GM19025 (cell line): ENCODE results near the gene CCDC175.

Experiments used
- ATAC-seq: cut with Tn5 transposase; IDR thresholded peaks from one replicate; pipeline ENCODE4 v1.9.1; 2021; ENCODE audit warnings: mild to moderate bottlenecking, low read depth, moderate library complexity; ENCODE audit not compliant: unreplicated experiment

CCDC175 gene

GRCh38 chr14:59541731-59542130 is 34.9 kb downstream of the CCDC175 start:
- no peak for ATAC-seq

DNA sequence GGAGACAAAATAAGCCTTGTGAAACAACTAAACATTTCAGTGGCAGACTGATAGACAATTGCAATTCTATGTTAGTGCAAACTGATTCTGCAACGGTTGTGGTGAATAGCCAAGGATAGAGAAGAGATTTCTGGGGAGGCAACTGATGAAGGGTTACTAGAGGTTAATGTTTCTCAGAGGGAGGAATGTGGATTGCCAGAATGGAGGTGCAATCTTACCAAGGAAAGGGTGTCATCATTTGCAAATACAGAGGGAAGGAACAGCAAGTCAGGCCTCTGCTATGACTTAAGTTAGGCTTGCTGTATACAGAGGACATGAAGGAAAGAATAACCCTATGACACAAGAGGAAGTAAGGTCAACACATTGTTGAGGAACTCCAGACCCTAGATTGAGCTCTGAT is 35.8 kb downstream of the CCDC175 start:
- no peak for ATAC-seq

DNA sequence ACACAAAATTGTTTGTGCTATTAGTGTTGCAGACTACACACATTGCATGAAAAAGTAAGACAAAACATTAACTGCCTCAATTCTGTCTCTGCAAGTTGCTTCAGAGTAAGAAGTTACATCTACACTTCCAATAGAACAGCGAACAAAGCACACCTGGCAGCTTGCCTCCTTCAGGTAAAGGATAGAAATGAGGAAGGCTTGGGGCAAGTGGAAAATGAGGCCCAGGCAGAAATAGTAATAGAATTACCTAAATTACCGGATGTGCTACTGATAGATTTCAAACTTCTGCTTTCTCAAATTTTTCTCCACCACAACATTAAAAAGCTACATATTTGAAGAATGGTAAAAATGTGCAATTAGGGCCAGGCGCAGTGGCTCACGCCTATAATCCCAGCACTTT is 37.7 kb downstream of the CCDC175 start:
- no peak for ATAC-seq

DNA sequence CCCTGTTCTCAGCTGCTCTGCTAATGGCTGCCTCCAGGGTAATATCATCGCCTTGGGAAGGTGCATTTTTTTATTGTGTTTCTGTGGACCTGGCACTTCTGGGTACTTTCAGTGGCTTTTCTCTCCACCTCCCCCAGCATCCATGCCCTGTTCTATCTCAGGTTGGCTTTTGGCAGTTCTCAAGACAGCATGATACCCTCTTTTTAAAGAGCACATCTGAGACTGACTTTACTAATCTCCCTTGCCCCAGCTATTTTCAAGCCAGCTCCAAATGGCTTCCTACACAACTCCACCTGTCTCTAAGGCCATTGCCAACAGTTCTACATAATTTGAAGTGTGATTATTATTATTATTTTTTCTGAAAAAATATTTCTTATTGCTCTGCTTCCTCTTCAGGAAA is 39.1 kb downstream of the CCDC175 start:
- ATAC-seq: no peak

DNA sequence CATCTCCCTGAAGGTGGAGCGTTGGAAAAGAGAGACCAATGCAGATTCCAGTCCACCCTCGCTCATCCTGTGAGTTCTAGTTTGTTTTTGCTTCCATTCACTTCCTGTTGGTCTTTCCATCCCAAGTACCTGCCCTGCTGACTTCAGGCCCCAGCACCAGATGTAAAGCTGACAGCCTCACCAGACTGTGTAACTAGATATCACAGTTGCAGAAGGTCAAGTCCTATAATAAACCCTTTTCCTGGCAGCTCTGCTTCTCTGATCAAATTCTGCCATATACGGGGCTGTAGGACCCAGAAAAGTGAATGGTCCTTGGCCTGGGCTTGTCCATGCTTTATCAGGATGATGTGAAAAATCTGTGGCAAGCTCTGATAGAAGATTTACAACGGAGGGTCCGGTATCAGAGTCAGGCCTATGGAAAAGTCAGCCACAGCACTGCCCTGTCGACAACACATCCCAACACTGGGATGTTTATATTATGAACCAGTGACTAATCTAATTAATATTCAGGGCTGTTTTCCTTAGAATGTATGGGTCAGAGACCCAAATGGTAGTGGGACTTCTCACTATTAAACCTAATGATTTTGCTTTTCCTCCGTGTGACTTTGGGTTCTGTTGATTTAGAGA is 42.1 kb downstream of the CCDC175 start:
- ATAC-seq: no peak

- ATAC-seq: no peak
Measured at GRCh38 chr14:59532419-59532818, 44.2 kb downstream of the CCDC175 start.

GRCh38 chr14:59530349-59530748 is 46.3 kb downstream of the CCDC175 start:
- no peak for ATAC-seq

DNA sequence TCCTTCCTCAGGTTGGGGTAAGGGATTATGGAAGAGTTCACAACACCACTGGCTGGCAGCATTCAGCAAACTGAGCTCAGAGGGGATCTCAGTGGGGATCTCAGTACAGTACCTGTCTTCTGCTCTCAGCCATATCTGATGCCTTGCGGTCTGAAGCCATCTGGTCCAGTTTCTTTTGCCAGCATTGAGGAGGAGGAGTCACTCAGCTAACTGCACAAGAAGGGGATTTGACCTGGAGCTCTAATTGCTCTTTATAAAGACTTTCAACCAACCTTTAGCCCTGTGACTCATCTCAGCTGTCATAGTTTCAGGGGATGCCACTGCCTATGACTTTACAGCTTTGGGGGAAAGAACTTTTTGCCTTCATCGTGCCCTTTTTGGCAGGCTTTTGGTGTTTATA is 47.4 kb downstream of the CCDC175 start:
- no peak for ATAC-seq

DNA sequence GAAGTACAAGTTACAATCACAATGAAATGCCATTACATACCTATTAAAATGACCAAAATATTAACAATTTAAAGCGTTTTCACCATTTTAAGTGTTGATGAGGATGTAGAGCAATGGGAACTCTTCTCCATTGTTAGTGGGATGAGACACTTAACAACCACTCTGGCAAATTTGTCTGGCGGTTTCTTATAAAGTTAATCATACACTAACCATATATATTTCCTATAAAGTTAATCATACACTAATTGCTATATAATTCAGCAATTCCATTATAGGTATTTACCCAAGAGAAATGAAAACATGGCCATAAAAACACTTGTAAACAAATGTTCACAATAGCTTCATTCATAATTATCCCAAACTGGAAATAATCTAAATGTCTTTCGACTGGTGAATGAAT is 56.4 kb downstream of the CCDC175 start:
- no peak for ATAC-seq

- no peak for ATAC-seq
Measured at GRCh38 chr14:59511916-59512575, 64.6 kb downstream of the CCDC175 start.

- ATAC-seq: no peak
Measured at GRCh38 chr14:59510966-59511365, 65.6 kb downstream of the CCDC175 start.

DNA sequence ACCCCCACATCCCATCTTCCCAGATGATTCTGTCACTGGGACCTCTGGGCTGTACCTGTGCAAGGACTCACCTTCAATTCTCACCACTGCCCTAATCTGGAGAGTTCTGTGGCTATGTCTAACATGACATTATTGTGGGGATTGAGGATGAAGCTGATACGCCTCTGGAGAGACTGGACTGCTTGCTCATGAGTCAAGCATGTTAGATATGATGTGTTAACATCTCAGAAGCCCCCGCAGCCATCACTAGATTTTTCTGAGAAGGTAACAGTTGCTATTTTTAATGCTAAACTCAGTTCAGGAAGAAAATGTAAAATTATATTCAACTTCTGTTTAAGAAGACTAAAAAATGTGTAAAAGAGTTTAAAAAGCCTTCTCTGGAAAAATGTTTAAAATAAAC is 66.6 kb downstream of the CCDC175 start:
- ATAC-seq: no peak

DNA sequence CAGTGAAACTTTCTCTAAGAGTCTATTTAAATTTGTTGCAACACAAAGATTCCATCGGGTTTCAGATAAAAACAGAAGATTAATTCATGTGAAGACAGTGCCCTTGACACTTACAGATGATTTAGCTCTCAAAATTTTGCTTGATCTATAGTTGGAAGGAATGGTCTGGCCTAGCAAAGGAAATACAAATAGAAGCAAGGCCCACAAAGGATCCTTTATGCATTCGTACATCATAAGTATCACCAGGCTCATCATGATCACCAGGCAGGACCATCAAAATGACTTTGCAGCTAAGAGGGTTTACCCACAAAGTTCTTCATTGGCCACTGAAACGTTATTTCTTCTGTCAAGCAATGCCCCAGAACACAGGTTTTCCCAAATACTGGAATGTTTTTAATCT is 67.5 kb downstream of the CCDC175 start:
- no peak for ATAC-seq

GRCh38 chr14:59507752-59508103 is 68.9 kb downstream of the CCDC175 start:
- no peak for ATAC-seq

DNA sequence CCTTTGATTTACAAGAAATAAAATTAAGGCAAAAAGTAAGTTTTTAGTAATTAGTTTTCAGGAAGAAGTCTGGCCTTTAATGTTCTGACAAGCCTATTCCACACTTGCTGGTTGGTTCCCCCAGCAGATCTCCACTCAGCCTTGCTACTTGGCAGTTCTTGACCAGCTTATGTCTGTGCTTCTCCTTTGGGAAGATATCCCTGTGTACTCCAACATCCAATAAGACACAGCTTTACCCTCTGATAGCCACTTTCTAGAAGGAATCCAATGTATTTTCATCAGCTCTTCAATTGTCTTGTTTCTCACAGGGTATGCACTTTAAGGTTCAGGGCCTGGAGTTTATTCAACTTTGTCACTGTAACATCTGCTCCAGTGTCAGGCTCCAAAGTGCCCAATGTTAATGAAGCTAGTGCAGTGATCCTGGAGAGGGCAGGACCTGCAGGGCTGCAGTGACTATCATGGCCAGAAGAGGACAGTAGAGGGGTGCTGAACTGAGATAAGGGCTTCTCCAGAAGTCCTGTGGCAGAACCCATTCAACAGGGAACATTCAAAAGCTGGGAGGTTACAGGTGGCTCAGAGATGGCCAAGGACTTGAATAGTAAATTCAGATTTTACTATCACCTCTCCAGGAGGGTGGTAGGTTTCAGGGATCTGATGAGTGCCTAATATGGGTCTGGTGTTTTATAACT is 69.4 kb downstream of the CCDC175 start:
- peak; percentile 66 for ATAC-seq

DNA sequence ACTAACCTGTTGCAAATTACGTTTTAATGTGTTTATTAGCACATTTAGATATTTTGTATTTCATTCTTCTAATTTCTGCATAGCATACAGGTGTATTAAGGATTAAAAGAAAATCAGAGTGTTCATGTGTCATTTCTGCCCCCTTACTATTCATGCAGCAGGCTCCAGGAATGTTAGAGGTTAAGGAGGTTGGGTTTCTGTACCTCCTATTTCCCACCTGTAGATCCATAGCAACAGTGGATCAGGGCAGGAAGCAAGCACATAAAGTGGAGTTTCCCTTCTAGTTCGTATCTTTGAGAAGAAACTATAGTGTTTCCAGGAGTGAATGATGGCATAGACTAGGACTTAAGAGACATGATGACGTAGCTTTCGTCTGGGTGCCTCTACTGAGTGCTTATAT is 73.4 kb downstream of the CCDC175 start:
- no peak for ATAC-seq

- no peak for ATAC-seq
Measured at GRCh38 chr14:59500732-59501131, 75.9 kb downstream of the CCDC175 start.

DNA sequence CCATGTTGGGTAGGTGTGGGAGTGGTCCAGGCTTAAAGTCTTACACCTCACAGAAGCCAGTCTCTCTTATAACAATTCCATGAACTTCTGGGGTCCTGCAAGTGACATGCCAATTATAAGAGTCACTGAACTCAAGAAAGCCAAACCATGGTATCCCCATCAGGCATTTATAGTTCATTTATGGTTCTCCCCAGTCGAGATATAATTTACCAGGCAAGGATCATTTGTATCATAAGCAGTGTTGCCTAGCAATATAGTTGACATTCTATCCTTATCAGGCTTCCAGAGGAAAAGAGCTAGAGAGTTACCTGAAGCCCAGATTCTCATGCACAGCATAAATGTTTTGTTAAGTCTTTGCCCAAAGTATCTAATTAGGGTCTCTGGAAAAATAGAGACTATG is 84.2 kb downstream of the CCDC175 start:
- no peak for ATAC-seq

DNA sequence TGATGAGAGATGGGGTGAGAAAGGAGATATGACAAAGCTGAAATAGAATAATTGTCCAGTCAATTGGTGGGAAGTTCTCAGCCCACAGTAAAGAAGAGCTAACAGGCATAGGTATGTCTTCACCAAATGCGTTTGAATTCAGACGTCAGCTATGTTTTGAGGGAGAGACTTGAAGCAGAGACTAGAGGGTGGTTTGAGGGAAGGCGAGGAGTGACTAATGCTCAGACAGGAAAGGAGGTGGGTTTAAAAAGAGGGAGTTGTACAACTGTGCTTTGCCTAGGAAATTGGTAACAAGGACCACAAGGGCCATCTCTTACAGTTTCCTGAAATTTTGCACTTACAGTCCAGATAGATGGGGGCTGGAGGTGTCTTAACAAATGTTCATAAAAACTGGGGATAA is 85.9 kb downstream of the CCDC175 start:
- no peak for ATAC-seq

DNA sequence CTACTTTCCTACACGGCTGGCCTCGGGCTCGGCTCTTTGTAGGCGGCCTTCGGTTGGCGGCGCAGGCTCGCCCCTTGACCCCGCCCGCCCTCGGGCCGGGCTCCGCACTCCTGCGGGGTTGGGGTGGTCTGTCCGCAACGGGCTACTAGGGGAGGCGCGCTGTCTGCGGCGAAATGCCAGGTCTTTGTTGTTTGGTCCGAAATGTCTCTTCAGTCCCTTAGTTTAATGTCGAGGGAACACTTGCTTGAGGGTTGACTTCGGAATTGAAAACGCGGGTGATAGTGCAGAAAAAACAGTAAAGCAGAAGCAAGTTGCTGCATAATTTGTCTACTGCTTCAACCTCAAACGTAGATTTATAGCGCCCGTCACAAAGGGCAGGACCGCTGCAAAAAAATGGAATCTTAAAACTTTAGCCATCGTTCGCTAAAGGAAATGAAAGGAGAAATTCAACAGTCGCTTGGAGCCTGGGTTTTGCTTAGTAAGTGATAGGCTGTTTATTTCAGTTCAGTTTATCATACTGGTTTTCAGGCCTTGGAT is 91.9 kb downstream of the CCDC175 start:
- peak; percentile 41 for ATAC-seq

- peak; percentile 84 for ATAC-seq
Measured at GRCh38 chr14:59483819-59484638, 92.6 kb downstream of the CCDC175 start, which contains the start of the genes JKAMP and L3HYPDH. JKAMP (plus strand) TSS chr14:59484517; CDS start chr14:59484590, 73 bp downstream. L3HYPDH (minus strand) TSS chr14:59484408; CDS start chr14:59484316, 92 bp downstream.
